ENCODE measurements around the gene SLC4A3. TPM values are rescaled to one million over a fixed set of nuclear protein-coding genes. Genes with fewer than 3 reads are reported as not detected.
A peak's percentile ranks its signal among the peaks of the same experiment; 100 is the strongest.

SLC4A3 gene
- total and polyA plus RNA-seq, 5 donors = 288 to 445 (median 344) TPM

- WGBS = 74% methylated on average over 8 of the region's 8 CpGs
- H3K9me3 ChIP-seq (ENCODE audit: control insufficient read depth, low read length) = no peaks in the 10 kb centered on the region
- no peaks in the 10 kb centered on the region for H3K4me1 ChIP-seq (ENCODE audit: control insufficient read depth, insufficient read depth, low read length)
- H3K27ac ChIP-seq (ENCODE audit: low read length) = peak overlapping the region; percentile 82
- DNase-seq (no peak), ATAC-seq (no peak)
- intact Hi-C loops (cut with DNase I) = no loop called here
- no peak overlapping the region for H3K4me3 ChIP-seq (ENCODE audit: low read length)
- no peaks in the 10 kb centered on the region for H3K27me3 ChIP-seq (ENCODE audit: control insufficient read depth, insufficient read depth)
Observed at GRCh38 chr2:219632760-219633105, 5.3 kb downstream of the SLC4A3 start.

- intact Hi-C loops (cut with DNase I) = no loop called here
- DNase-seq (peak in 1 of 3 donors; percentile 55), ATAC-seq (no peak)
- 76% methylated on average over 22 of the region's 22 CpGs for WGBS
- Histone ChIP-seq H3K9me3 (ENCODE audit: control insufficient read depth, low read length) (no peaks in the 10 kb centered on the region), H3K4me3 (ENCODE audit: low read length) (no peak overlapping the region), H3K4me1 (ENCODE audit: control insufficient read depth, insufficient read depth, low read length) (no peaks in the 10 kb centered on the region), H3K27ac (ENCODE audit: low read length) (peak overlapping the region; percentile 82), H3K27me3 (ENCODE audit: control insufficient read depth, insufficient read depth) (no peaks in the 10 kb centered on the region)
Observed at GRCh38 chr2:219633276-219634065, 6.0 kb downstream of the SLC4A3 start.

GRCh38 chr2:219634171-219634940 is 6.9 kb downstream of the SLC4A3 start:
- H3K27me3 ChIP-seq (ENCODE audit: control insufficient read depth, insufficient read depth) = no peaks in the 10 kb centered on the region
- H3K27ac ChIP-seq (ENCODE audit: low read length) = peak overlapping the region; percentile 1
- WGBS = 80% methylated on average over 15 of the region's 15 CpGs
- H3K9me3 ChIP-seq (ENCODE audit: control insufficient read depth, low read length) = no peaks in the 10 kb centered on the region
- no peaks in the 10 kb centered on the region for H3K4me1 ChIP-seq (ENCODE audit: control insufficient read depth, insufficient read depth, low read length)
- H3K4me3 ChIP-seq (ENCODE audit: low read length) = no peak overlapping the region
- intact Hi-C loops (cut with DNase I) = no loop called here
- DNase-seq = no peak
- no peak for ATAC-seq

GRCh38 chr2:219634951-219635751 is 7.7 kb downstream of the SLC4A3 start:
- intact Hi-C loops (cut with DNase I) = no loop called here
- H3K27ac ChIP-seq (ENCODE audit: low read length) = peak overlapping the region; percentile 1
- no peaks in the 10 kb centered on the region for H3K9me3 ChIP-seq (ENCODE audit: control insufficient read depth, low read length)
- H3K27me3 ChIP-seq (ENCODE audit: control insufficient read depth, insufficient read depth) = no peaks in the 10 kb centered on the region
- no peak for ATAC-seq
- no peak for DNase-seq
- WGBS = 70% methylated on average over 22 of the region's 22 CpGs
- H3K4me1 ChIP-seq (ENCODE audit: control insufficient read depth, insufficient read depth, low read length) = no peaks in the 10 kb centered on the region
- no peak overlapping the region for H3K4me3 ChIP-seq (ENCODE audit: low read length)

GRCh38 chr2:219636144-219636915 is 8.9 kb downstream of the SLC4A3 start:
- Histone ChIP-seq H3K27me3 (ENCODE audit: control insufficient read depth, insufficient read depth) (no peaks in the 10 kb centered on the region), H3K9me3 (ENCODE audit: control insufficient read depth, low read length) (no peaks in the 10 kb centered on the region), H3K4me3 (ENCODE audit: low read length) (no peak overlapping the region), H3K27ac (ENCODE audit: low read length) (peak overlapping the region; percentile 49), H3K4me1 (ENCODE audit: control insufficient read depth, insufficient read depth, low read length) (no peaks in the 10 kb centered on the region)
- peak in 1 of 3 donors; percentile 46 for DNase-seq
- intact Hi-C loops (cut with DNase I) = no loop called here
- WGBS = 80% methylated on average over 24 of the region's 24 CpGs
- ATAC-seq = no peak

GRCh38 chr2:219636941-219637841 is 9.8 kb downstream of the SLC4A3 start:
- Histone ChIP-seq H3K4me3 (ENCODE audit: low read length) (no peak overlapping the region), H3K27ac (ENCODE audit: low read length) (peak overlapping the region; percentile 56), H3K9me3 (ENCODE audit: control insufficient read depth, low read length) (no peaks in the 10 kb centered on the region), H3K27me3 (ENCODE audit: control insufficient read depth, insufficient read depth) (no peaks in the 10 kb centered on the region), H3K4me1 (ENCODE audit: control insufficient read depth, insufficient read depth, low read length) (no peaks in the 10 kb centered on the region)
- no peak for ATAC-seq
- 67% methylated on average over 13 of the region's 13 CpGs for WGBS
- intact Hi-C loops (cut with DNase I) = no loop called here
- peak in 1 of 3 donors; percentile 46 for DNase-seq

- intact Hi-C loops (cut with DNase I) = no loop called here
Observed at GRCh38 chr2:219637842-219638185, 10.4 kb downstream of the SLC4A3 start.

GRCh38 chr2:219638217-219638947 is 11.0 kb downstream of the SLC4A3 start:
- no peak overlapping the region for H3K4me3 ChIP-seq (ENCODE audit: low read length)
- no peaks in the 10 kb centered on the region for H3K4me1 ChIP-seq (ENCODE audit: control insufficient read depth, insufficient read depth, low read length)
- H3K9me3 ChIP-seq (ENCODE audit: control insufficient read depth, low read length) = no peaks in the 10 kb centered on the region
- DNase-seq (peak; percentile 13 to 72 (median 58)), ATAC-seq (peak in 1 of 2 donors; percentile 1)
- intact Hi-C loops (cut with DNase I) = no loop called here
- H3K27me3 ChIP-seq (ENCODE audit: control insufficient read depth, insufficient read depth) = no peaks in the 10 kb centered on the region
- 57% methylated on average over 17 of the region's 17 CpGs for WGBS
- peak overlapping the region; percentile 56 for H3K27ac ChIP-seq (ENCODE audit: low read length)

More at GRCh38 chr2:219637842-219638185, 10.4 kb downstream of the SLC4A3 start:
- Histone ChIP-seq H3K27ac (ENCODE audit: low read length) (peak overlapping the region; percentile 56), H3K4me1 (ENCODE audit: control insufficient read depth, insufficient read depth, low read length) (no peaks in the 10 kb centered on the region), H3K4me3 (ENCODE audit: low read length) (no peak overlapping the region), H3K27me3 (ENCODE audit: control insufficient read depth, insufficient read depth) (no peaks in the 10 kb centered on the region), H3K9me3 (ENCODE audit: control insufficient read depth, low read length) (no peaks in the 10 kb centered on the region)
- peak in 1 of 3 donors; percentile 59 for DNase-seq
- ATAC-seq = no peak
- 70% methylated on average over 9 of the region's 9 CpGs for WGBS

GRCh38 chr2:219638948-219639755 is 11.7 kb downstream of the SLC4A3 start:
- peak; percentile 18 to 30 for ATAC-seq
- DNase-seq = peak; percentile 62 to 87 (median 80)
- 58% methylated on average over 24 of the region's 24 CpGs for WGBS
- no peaks in the 10 kb centered on the region for H3K27me3 ChIP-seq (ENCODE audit: control insufficient read depth, insufficient read depth)
- H3K4me1 ChIP-seq (ENCODE audit: control insufficient read depth, insufficient read depth, low read length) = no peaks in the 10 kb centered on the region
- H3K4me3 ChIP-seq (ENCODE audit: low read length) = no peak overlapping the region
- peak overlapping the region; percentile 84 for H3K27ac ChIP-seq (ENCODE audit: low read length)
- no peaks in the 10 kb centered on the region for H3K9me3 ChIP-seq (ENCODE audit: control insufficient read depth, low read length)
- intact Hi-C loops (cut with DNase I) = no loop called here

Data from right cardiac atrium (tissue), 5 donors.